OCI-LY7 (cell line): ENCODE results near the gene SERPINA3. TPM values are rescaled to one million over a fixed set of nuclear protein-coding genes. Genes with fewer than 3 reads are reported as not detected.

Experiments
- BruUV-seq: library from RNA; stranded (reverse); fragments of 400-500 nt; replicated peaks from 2 replicates; lab custom pipeline; 2021; lab: Mats Ljungman, UMichigan
- CTCF ChIA-PET: fragments of 300-600 bp; sonication (Branson Sonifier 250); formaldehyde crosslinking; loops from one replicate; lab custom pipeline; 2022; ENCODE audit warnings: antibody characterized with exemption; ENCODE audit not compliant: unreplicated experiment; lab: Charles Lee
- POLR2A ChIA-PET: fragments of 300-600 bp; sonication (Branson Sonifier 250); formaldehyde crosslinking; loops from one replicate; lab custom pipeline; 2022; ENCODE audit warnings: antibody characterized with exemption; lab: Charles Lee
- DNase-seq: peaks from one replicate; pipeline ENCODE4 v3.0.0-alpha.2; 2015; ENCODE audit warnings: low spot score
- H2AFZ ChIP-seq: fragments of 200-600 bp; sonication (generic), shearing (Covaris generic); 2 replicates; pipeline ENCODE4 v1.6.1; 2014; ENCODE audit warnings: mild to moderate bottlenecking, antibody characterized with exemption, low read length, moderate library complexity
- H3K27ac ChIP-seq: fragments of 200-600 bp; sonication (generic); 2 replicates; pipeline ENCODE4 v1.5.1; 2014; ENCODE audit warnings: mixed run types, low read depth, mild to moderate bottlenecking, moderate library complexity, low read length, inconsistent platforms; ENCODE audit not compliant: poor library complexity, severe bottlenecking
- H3K36me3 ChIP-seq: fragments of 200-600 bp; sonication (generic); 2 replicates; pipeline ENCODE4 v1.6.1; 2014; ENCODE audit warnings: mild to moderate bottlenecking, antibody characterized with exemption, low read length, moderate library complexity, mixed read lengths; ENCODE audit not compliant: insufficient read depth
- H3K4me1 ChIP-seq: fragments of 200-600 bp; sonication (generic); 2 replicates; pipeline ENCODE4 v1.5.1; 2014; ENCODE audit warnings: mild to moderate bottlenecking, low read length; ENCODE audit not compliant: insufficient read depth, poor library complexity, severe bottlenecking
- H3K4me2 ChIP-seq: fragments of 200-600 bp; sonication (generic); 2 replicates; pipeline ENCODE4 v1.6.1; 2014; ENCODE audit warnings: mild to moderate bottlenecking, low read length
- H3K4me3 ChIP-seq: fragments of 200-600 bp; sonication (generic); 2 replicates; pipeline ENCODE4 v1.5.1; 2014; ENCODE audit warnings: mild to moderate bottlenecking, low read depth, low read length; ENCODE audit not compliant: poor library complexity, severe bottlenecking
- H3K79me2 ChIP-seq: fragments of 200-600 bp; sonication (generic); 2 replicates; pipeline ENCODE4 v1.6.1; 2016; ENCODE audit warnings: low read depth, mild to moderate bottlenecking, low read length, moderate library complexity, mixed read lengths; ENCODE audit not compliant: insufficient read depth
- H3K9me2 ChIP-seq: fragments of 200-600 bp; sonication (generic); 2 replicates; pipeline ENCODE4 v1.6.1; 2016; ENCODE audit warnings: mild to moderate bottlenecking, low read length, mixed read lengths; ENCODE audit not compliant: insufficient read depth
- H3K9me3 ChIP-seq: fragments of 200-600 bp; sonication (generic); 2 replicates; pipeline ENCODE4 v1.6.1; 2014; ENCODE audit warnings: mild to moderate bottlenecking, mixed run types, low read length, mixed read lengths
- H4K20me1 ChIP-seq: fragments of 200-600 bp; sonication (generic); 2 replicates; pipeline ENCODE4 v1.6.1; 2014; ENCODE audit warnings: mild to moderate bottlenecking, antibody characterized with exemption, low read length, moderate library complexity, mixed read lengths; ENCODE audit not compliant: insufficient read depth
- CTCF ChIP-seq: fragments of 200-600 bp; sonication (generic); conservative IDR thresholded peaks from 2 replicates; pipeline ENCODE4 v1.5.1; 2014; ENCODE audit warnings: mild to moderate bottlenecking, antibody characterized with exemption, low read length, moderate library complexity, mixed read lengths
- EZH2phosphoT487 ChIP-seq: fragments of 200-600 bp; sonication (generic); IDR thresholded peaks from 2 replicates; pipeline ENCODE4 v1.6.1; 2018; ENCODE audit warnings: low read depth, borderline replicate concordance, mild to moderate bottlenecking, mixed run types, antibody characterized with exemption, low read length, moderate library complexity, mixed read lengths
- intact Hi-C: fragments of 100-400 bp; cut with micrococcal nuclease; formaldehyde crosslinking; loops from one replicate; pipeline ENCODE4 v1.10.0; 2022; ENCODE audit not compliant: unreplicated experiment
- total RNA-seq, 2 experiments: library from RNA; depleted of rRNA in 1 of 2; stranded (reverse); fragments of >200 nt in 1 of 2; shearing (Covaris generic) in 1 of 2; gene quantifications; 2 replicates each; pipeline ENCODE4 v1.2.3, GENCODE V29; 2014 to 2022

Gene SERPINA3
- total RNA-seq, 2 experiments from 2014 or later = not detected

GRCh38 chr14:94617988-94618822 is 6.0 kb downstream of the SERPINA3 start:
- Histone ChIP-seq H3K79me2 (no peaks in the 10 kb centered on the region), H3K4me3 (no peak overlapping the region), H3K27ac (no peak overlapping the region), H3K9me3 (peaks cover 14% of the 10 kb centered on the region; the same call in 1 of the 2 replicates), H3K4me1 (no peaks in the 10 kb centered on the region), H3K36me3 (no peaks in the 10 kb centered on the region), H2AFZ (no peak overlapping the region), H3K4me2 (no peak overlapping the region), H4K20me1 (no peaks in the 10 kb centered on the region), H3K9me2 (no peaks in the 10 kb centered on the region)
- intact Hi-C loops = no loop called here
- ChIA-PET POLR2A (no interaction called here), CTCF (no interaction called here)
- TF ChIP-seq CTCF = no peak
- TF ChIP-seq EZH2phosphoT487 = no peak
- BruUV-seq = no TSS peak
- no peak for DNase-seq

GRCh38 chr14:94619297-94619696 is 7.1 kb downstream of the SERPINA3 start:
- CTCF ChIA-PET = no interaction called here

More at GRCh38 chr14:94619297-94619696, 7.1 kb downstream of the SERPINA3 start:
- POLR2A ChIA-PET = no interaction called here
- BruUV-seq = no TSS peak
- Histone ChIP-seq H3K27ac (no peak overlapping the region), H3K9me2 (no peaks in the 10 kb centered on the region), H3K4me3 (no peak overlapping the region), H3K9me3 (peaks cover 14% of the 10 kb centered on the region; the same call in 1 of the 2 replicates), H3K4me2 (no peak overlapping the region), H2AFZ (no peak overlapping the region), H4K20me1 (no peaks in the 10 kb centered on the region), H3K79me2 (no peaks in the 10 kb centered on the region), H3K36me3 (no peaks in the 10 kb centered on the region), H3K4me1 (no peaks in the 10 kb centered on the region)
- no peak for TF ChIP-seq EZH2phosphoT487
- TF ChIP-seq CTCF = no peak
- no peak for DNase-seq
- intact Hi-C loops = no loop called here
